GM10248 (cell line): ENCODE results near the gene STMP1.

Source experiments
- CTCF ChIA-PET: fragments of 300-600 bp; sonication (Branson Sonifier 250); formaldehyde crosslinking; extraction: SDS; loops from one replicate; lab custom pipeline; 2021; ENCODE audit warnings: antibody characterized with exemption; lab: Yijun Ruan, JAX
- POLR2A ChIA-PET: fragments of 350-650 bp; sonication (Branson Sonifier 250); formaldehyde crosslinking; extraction: SDS; loops from one replicate; lab custom pipeline; 2020; ENCODE audit warnings: antibody characterized with exemption; lab: Yijun Ruan, JAX
- DNase-seq: peaks from one replicate; pipeline ENCODE4 v3.0.0; 2012; ENCODE audit errors: extremely low spot score
- TF ChIP-seq, protein P1 (sequence below): IDR thresholded peaks from 2 replicates; pipeline ENCODE4 v1.5.1; 2012; ENCODE audit warnings: mild to moderate bottlenecking, low read depth; ENCODE audit errors: extremely low read depth, missing control alignments, control extremely low read depth

The STMP1 gene

DNA sequence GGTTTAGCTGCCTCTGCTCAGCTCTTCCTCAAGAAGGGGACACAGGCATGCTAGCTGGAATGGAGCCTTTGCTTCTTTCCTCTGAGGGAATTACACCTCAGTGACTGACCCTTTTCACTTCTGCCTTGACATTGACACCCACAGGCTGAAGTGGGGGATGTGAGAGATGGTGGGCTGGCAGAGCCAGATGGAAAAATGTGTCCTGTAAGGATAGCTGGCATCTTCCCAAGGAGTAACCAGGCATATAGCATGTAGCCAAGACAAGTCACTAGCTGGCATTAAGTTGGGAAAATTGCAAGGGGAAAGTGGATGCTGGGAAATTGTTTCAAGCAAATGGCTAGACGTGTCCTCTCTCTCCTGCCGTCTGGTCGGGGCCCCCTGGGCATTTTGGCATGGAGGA, 19.9 kb downstream of the STMP1 start:
- POLR2A ChIA-PET, result no interaction called here

DNA sequence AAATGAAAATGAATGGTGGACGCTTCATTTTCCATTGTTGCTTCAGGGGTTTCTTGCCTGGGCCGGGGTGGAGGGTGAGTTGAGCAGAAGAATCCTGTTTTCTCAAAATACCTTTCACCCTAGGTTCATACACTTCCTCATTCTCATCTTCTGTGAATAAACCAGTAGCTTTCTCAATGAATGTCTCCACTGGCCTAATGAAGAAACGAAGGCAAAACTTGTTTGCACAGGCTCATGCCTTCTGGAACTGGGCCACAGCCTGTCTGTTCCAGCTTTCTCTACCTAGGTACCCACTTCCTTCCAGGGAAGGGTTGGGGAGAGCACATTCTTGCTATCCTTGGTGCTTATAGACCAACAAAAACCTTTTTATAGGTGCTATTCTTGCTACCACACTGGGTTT, 21.3 kb downstream of the STMP1 start:
- CTCF ChIA-PET, result interaction anchor here (1.0 to 8.0 kb wide), 3 partner anchors 11 to 21 kb away, joined by 5 to 61 read pairs (median 5); partner anchors contain the start of gene STMP1
- TF ChIP-seq, protein P1, sequence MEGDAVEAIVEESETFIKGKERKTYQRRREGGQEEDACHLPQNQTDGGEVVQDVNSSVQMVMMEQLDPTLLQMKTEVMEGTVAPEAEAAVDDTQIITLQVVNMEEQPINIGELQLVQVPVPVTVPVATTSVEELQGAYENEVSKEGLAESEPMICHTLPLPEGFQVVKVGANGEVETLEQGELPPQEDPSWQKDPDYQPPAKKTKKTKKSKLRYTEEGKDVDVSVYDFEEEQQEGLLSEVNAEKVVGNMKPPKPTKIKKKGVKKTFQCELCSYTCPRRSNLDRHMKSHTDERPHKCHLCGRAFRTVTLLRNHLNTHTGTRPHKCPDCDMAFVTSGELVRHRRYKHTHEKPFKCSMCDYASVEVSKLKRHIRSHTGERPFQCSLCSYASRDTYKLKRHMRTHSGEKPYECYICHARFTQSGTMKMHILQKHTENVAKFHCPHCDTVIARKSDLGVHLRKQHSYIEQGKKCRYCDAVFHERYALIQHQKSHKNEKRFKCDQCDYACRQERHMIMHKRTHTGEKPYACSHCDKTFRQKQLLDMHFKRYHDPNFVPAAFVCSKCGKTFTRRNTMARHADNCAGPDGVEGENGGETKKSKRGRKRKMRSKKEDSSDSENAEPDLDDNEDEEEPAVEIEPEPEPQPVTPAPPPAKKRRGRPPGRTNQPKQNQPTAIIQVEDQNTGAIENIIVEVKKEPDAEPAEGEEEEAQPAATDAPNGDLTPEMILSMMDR, result no peak
- no peak for DNase-seq
- POLR2A ChIA-PET, result no interaction called here

More for the DNA sequence above, 19.9 kb downstream of the STMP1 start:
- TF ChIP-seq, protein P1, result no peak
- CTCF ChIA-PET, result interaction anchor here (0.6 to 8.0 kb wide), 6 partner anchors 9 to 408 kb away, joined by 3 to 61 read pairs (median 3); partner anchors contain the start of gene STMP1
- no peak for DNase-seq

DNA sequence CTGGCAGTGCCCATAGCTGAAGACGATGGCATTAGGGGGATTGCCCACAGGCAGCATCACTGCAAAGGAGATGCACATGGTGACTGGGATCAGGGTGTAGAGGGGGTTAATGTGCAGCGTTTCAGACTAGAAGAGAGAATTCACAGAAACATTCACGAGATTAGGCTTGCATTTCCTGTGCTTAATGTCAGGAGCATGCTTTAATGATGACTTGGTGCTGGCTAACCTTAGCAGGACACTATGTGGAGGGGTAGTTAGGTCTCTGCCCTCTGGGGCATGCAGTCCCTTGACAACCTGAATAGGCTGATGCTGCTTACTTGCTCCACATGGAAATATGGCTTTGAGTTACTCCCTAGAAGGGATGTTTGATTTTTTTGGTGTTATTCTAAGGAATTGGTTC, 21.8 kb downstream of the STMP1 start:
- ChIA-PET POLR2A (no interaction called here), CTCF (interaction anchor here (1.0 to 8.0 kb wide), 2 partner anchors 11 to 21 kb away, joined by 5 to 61 read pairs; partner anchors contain the start of gene STMP1)
- TF ChIP-seq, protein P1, result no peak
- DNase-seq, result no peak

DNA sequence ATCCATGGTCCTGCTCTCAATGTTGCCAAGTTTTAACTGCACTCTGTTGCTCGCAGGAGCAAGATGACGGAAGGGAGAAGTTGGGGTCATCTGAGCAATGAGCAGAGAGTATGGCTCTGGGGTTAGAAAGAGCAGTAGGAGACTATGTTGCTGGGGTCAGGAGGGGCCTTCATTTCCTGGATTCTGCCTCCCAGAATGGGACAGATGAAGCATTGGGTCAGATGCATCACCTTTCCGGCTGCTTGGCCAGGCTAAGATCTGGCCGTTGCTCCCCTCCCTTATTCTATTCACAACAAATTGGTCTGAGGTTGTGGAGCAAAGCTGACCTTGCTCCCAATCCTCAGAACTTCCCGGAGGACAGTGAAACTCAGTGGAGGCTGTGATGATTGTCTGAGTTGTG, 22.4 kb downstream of the STMP1 start:
- DNase-seq, result no peak
- POLR2A ChIA-PET, result no interaction called here
- CTCF ChIA-PET, result interaction anchor here (0.6 to 8.0 kb wide), 2 partner anchors 12 to 22 kb away, joined by 3 to 61 read pairs; partner anchors contain the start of gene STMP1
- TF ChIP-seq, protein P1, result no peak

DNA sequence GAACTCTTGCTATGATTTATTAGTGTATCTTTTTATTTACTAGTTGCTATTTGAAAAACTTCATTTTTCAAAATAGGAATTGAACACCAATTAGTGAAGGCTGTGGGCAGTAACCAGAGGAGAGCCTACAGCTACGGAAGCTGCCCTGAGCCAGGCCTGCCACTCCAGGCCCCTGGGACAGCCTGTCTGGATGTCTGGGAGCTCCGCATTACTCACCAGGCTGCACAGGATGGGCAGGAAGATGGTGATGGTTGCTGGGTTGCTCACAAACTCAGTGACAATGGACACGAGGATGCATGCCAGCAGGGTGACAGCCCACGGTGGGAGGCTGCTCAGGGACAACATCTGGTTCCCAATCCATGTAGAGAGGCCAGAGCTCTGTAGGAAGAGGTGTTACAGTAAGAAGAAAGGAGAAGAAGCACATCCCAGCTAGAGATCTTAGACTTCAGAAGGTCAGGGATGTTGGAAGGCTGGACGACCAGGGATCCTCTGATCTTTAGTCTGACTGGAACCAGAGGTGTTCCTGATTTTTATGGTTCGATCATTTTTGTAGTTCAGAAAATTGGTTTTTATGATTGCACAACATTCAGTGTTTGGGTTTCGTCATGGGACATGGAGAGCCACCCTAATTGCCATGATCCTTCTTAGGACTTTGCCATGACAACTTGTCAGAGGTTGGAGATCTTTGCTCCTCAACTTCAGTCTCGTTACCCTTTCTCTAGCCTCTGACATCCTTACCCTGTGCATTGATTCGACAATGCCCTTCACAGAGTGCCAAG, 23.2 kb downstream of the STMP1 start:
- TF ChIP-seq, protein P1, result no peak
- DNase-seq, result no peak
- POLR2A ChIA-PET, result no interaction called here
- CTCF ChIA-PET, result interaction anchor here (0.6 to 8.0 kb wide), 2 partner anchors 13 to 23 kb away, joined by 3 to 61 read pairs; partner anchors contain the start of gene STMP1

DNA sequence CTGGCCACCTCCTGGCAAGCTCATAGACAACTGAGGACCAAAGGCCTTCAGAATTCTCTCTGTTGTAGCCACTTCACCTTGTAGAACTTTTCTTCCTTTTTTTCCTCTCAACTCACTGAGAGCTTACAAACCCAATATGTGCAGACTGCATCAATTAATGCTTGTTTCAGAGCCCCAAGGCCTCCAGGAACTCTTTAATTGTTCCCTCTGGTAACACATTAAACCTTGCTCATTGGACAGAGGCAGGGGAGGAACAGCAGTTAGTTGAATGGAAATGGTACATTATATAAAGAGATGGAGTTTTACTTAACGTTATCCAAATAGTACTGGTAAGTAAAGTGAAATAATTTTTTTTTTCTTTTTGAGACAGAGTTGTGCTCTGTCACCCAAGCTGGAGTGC, 25.2 kb downstream of the STMP1 start:
- CTCF ChIA-PET, result interaction anchor here (8.0 kb wide), 1 partner anchor 15 kb away, joined by 61 read pairs; no protein-coding TSS in a partner anchor

More for the DNA sequence above, 25.2 kb downstream of the STMP1 start:
- POLR2A ChIA-PET, result no interaction called here
- TF ChIP-seq, protein P1, result no peak
- DNase-seq, result no peak
